ENCODE data around the gene SLC5A5.
"Not testable (repeated sequence)": the region's sequence is repeated elsewhere in the genome, so short reads cannot be mapped to it uniquely, and the experiment has no call there.

Gene SLC5A5

GRCh38 chr19:17869114-17869608 lies 2.6 kb upstream of the SLC5A5 start:
- DNase-seq (ENCODE audit: extremely low spot score, insufficient read length, low read depth), result no peak
- FAIRE-seq, result no peak

DNA sequence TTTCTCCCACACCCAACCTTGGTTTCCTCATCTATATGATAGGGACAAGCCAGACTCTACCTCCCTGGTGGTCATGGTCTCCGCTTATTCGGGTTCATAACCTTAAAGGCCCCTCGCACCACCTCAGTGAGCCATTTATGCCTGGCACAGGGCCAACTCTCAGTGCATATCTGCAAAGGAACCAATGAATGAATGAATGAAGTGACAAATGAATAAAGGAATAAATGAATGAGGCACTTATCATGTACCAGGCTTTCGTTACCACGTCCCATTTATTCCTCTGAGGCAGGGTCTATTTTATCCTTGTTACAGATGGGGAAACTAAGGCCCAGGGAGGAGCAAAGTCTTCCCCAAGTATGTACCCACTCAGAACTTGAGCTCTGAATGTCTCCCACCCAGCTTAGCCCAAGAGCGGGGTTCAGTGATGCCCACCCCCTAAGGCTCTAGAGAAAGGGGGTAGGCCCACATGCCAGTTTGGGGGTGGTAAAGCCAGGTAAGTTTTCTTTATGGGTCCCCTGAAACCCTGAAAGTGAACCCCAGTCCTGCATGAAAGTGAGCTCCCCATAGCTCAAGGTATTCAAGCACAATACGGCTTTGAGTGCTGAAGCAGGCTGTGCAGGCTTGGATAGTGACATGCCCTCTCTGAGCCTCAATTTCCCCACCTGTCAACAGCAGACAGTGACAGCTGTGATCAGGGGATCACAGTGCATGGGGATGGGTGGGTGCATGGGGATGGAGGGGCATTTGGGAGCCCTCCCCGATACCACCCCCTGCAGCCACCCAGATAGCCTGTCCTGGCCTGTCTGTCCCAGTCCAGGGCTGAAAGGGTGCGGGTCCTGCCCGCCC lies 490 bp upstream of the SLC5A5 start:
- FAIRE-seq, result no peak
- no peak for DNase-seq (ENCODE audit: extremely low spot score, insufficient read length, low read depth)

- FAIRE-seq (no peak), DNase-seq (ENCODE audit: extremely low spot score, insufficient read length, low read depth) (no peak)
These were observed 681 bp downstream of the SLC5A5 start for GRCh38 chr19:17872251-17873001.

DNA sequence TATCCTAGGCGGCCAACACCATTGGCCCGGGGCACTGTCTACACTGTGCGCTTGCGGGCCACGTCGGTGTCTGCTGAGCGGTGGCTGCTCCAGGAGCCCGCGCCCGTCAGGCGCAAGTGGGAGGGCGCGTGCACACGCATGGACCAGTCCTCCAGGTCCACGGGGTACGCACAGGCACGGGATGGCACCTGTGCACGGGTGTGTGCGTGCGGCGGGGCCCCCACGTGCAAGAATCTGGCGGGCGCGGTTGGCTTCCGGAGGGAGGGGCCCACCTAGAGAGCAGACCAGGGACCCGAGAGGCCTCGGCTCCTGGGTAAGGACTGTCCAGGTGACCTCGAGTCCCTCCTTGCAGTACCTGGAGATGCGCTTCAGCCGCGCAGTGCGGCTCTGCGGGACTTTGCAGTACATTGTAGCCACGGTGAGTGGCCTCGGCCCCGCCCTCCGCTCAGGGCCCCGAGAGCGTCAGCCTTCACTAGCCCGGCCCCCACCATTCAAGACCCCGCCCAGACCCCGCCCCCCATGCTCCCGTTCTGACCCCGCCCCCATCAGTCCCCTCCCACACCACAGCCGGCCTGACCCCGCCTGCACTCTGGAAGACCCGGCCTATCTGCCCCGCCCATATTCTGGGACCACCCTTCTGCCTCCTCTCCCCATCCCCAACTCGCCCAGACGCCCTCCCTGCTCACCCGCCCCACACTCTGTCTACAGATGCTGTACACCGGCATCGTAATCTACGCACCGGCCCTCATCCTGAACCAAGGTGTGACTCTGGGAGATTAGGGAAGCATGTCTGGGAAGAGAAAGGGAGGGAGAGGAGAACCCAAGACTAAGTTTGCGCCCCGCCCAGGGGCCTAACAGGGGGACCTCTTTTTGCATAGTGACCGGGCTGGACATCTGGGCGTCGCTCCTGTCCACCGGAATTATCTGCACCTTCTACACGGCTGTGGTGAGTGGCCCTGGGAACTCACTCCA lies 2.3 kb downstream of the SLC5A5 start:
- FAIRE-seq, result no peak
- peak; percentile 50 for DNase-seq (ENCODE audit: extremely low spot score, insufficient read length, low read depth)

- DNase-seq (ENCODE audit: extremely low spot score, insufficient read length, low read depth), result no peak
- FAIRE-seq, result no peak
These were observed 3.0 kb downstream of the SLC5A5 start for GRCh38 chr19:17874758-17875135.

GRCh38 chr19:17877696-17878095 lies 6.0 kb downstream of the SLC5A5 start:
- FAIRE-seq, result no peak
- DNase-seq (ENCODE audit: extremely low spot score, insufficient read length, low read depth), result no peak

DNA sequence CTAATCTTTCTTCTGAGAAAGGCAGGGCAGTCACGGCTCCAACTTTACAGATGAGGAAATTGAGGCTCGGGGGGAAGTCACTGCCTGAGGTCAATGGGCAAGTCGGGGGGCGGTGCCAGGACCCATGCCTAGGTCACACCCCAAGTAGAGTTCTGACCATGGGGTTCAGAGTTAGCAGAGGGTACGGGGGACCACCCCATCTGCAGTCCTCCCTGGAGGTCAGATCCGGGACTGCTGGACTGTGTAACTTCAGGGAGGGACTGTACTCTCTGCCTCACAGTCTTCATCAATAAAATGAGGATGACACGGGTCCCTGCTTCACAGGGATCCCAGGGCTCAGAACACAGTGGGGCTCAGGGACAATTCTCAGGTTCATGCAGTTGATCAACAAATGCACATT lies 7.7 kb downstream of the SLC5A5 start:
- FAIRE-seq (no peak), DNase-seq (ENCODE audit: extremely low spot score, insufficient read length, low read depth) (no peak)

DNA sequence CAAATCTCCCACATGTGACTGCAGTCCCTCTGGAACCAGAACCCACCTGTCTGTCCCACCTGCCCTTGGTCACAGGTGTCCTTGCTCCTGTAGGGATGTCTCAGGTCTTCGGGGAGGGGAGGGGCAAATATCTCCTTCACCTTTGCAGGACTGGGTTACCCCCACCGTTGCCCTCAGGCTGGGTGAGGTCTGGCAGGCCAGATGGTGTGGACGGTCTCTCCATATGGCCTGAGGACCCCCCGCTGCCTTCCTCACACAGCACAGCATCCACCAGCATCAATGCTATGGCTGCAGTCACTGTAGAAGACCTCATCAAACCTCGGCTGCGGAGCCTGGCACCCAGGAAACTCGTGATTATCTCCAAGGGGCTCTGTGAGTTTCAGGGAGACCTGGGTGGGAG lies 10.0 kb downstream of the SLC5A5 start:
- FAIRE-seq, result no peak
- no peak for DNase-seq (ENCODE audit: extremely low spot score, insufficient read length, low read depth)

- DNase-seq (ENCODE audit: extremely low spot score, insufficient read length, low read depth), result no peak
- FAIRE-seq, result no peak
These were observed 12.1 kb downstream of the SLC5A5 start for GRCh38 chr19:17883627-17884410.

DNA sequence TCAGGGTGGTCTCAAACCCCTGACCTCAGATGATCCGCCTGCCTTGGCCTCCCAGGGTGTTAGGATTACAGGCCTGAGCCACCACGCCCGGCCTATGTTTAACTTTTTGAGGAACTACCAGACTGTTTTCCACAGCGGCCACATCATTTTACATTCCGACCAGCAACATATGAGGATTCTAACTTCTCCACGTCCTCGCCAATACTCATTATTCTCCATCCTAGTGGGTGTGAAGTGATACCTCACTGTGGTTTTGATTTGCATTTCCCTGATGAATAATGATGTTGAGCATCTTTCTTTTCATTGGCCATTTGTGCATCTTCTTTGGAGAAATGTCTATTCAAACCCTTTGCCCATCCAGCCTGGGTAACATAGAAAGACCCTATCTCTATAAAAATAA lies 14.8 kb downstream of the SLC5A5 start:
- FAIRE-seq (peak; percentile 90), DNase-seq (ENCODE audit: extremely low spot score, insufficient read length, low read depth) (no peak)

DNA sequence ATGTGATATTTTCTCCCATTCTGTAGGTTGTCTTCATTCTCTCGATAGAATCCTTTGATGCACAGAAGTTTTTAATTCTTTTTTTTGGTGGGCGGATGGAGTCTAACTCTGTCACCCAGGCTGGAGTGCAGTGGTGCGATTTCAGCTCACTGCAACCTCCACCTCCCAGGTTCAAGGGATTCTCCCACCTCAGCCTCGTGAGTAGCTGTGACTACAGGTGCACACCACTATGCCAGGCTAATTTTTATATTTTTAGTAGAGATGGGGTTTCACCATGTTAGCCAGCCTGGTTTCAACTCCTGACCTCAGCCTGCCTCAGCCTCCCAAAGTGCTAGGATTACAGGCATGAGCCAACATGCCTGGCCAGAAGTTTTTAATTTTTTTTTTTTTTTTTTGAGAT lies 15.5 kb downstream of the SLC5A5 start:
- DNase-seq (ENCODE audit: extremely low spot score, insufficient read length, low read depth); FAIRE-seq: not testable (repeated sequence)

DNA sequence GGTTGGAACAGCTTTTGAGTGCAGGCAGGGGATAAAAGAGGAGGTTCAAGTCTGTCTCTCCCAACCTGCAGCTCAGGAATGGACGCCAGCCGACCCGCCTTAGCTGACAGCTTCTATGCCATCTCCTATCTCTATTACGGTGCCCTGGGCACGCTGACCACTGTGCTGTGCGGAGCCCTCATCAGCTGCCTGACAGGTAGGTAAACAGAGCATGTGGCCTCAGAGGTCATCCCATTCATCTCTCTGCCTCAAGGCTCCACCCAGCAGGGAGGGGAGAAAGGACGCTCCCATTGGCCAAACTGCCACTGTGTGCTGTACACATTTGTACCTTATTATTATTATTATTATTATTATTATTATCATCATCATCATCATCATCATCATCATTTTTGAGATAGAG lies 16.5 kb downstream of the SLC5A5 start:
- DNase-seq (ENCODE audit: extremely low spot score, insufficient read length, low read depth) (no peak), FAIRE-seq (no peak)

- FAIRE-seq, result no peak
- no peak for DNase-seq (ENCODE audit: extremely low spot score, insufficient read length, low read depth)
These were observed 18.0 kb downstream of the SLC5A5 start for GRCh38 chr19:17889609-17890214.

DNA sequence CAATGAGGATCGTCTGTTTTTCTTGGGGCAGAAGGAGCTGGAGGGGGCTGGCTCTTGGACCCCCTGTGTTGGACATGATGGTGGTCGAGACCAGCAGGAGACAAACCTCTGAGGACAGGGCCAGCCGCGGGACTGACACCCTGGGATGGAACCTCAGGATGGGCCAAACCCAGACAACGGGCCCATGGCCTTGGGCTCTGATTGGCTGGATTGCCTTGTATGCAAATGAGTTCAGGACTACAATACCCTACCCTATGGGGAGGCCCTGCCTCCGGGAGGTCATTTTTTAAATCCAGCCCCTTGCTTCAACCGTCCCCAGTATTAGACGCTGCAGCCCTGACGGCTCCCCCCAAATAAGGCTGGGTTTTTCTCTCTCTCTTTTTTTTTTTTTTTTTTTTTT lies 22.0 kb downstream of the SLC5A5 start:
- FAIRE-seq (no peak), DNase-seq (ENCODE audit: extremely low spot score, insufficient read length, low read depth) (no peak)

- DNase-seq (ENCODE audit: extremely low spot score, insufficient read length, low read depth) (no peak), FAIRE-seq (no peak)
These were observed 31.0 kb downstream of the SLC5A5 start for GRCh38 chr19:17902701-17903100.

- no peak for FAIRE-seq
- DNase-seq (ENCODE audit: extremely low spot score, insufficient read length, low read depth), result no peak
These were observed 36.5 kb downstream of the SLC5A5 start for GRCh38 chr19:17908244-17908643.

GRCh38 chr19:17909003-17909732 lies 37.4 kb downstream of the SLC5A5 start:
- FAIRE-seq, result no peak
- no peak for DNase-seq (ENCODE audit: extremely low spot score, insufficient read length, low read depth)

DNA sequence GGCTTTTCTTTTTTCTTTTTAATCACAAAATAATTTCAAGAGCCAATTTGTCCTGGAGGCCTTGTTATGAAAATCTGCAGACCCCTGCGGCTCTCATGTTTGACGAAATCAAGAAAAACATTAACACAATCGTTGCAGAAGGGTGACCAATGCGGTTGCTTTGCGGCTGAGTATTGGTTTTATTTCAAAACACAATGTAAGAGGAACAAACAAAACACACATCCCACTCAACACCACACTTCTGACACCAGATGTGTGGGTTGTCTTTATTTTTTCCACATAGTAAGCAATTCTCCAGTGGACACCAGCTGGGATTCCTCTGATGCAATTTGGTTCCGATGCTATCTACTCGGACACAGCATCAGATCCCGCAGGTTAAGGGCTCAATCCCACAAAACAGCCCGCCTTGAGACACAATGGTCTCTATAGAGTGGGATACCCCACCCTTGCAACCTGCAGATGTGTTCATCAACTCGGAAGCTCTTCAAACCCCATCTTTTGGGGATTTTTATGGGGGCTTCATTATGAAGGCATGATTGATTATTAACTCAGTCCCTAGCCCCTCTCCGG lies 39.1 kb downstream of the SLC5A5 start:
- no peak for FAIRE-seq
- DNase-seq (ENCODE audit: extremely low spot score, insufficient read length, low read depth), result no peak

All from GM18507 (cell line).